ENCODE measurements around the gene PHF21B. TPM values are rescaled to one million over a fixed set of nuclear protein-coding genes. Genes with fewer than 3 reads are reported as not detected.

Gene PHF21B
- total and polyA plus RNA-seq, 2 donors (not counting 3 experiments of a cell fraction or from before 2014, with no cell fraction given), result not detected

DNA sequence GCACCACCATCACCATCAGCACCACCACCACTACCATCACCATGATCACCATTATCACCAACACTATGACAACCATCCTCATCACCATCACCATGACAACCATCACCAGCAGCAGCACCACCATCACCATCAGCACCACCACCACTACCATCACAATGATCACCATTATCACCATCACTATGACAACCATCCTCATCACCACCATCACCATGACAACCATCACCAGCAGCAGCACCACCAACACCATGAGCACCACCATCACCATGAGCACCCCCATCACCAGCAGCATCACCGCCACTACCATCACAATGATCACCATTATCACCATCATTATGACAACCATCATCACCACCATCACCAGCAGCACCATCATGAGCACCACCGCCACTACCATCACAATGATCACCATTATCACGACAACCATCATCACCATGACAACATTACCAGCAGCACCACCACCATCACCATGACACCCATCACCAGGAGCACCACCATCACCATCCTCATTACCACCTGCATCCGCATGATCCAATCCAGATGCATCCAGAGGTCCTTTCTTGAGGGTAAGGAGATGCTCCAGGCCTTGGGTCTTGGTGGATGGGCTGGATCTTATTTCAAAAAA lies 23.8 kb downstream of the PHF21B start:
- intact Hi-C loops (cut with micrococcal nuclease) (no loop called here), dilution Hi-C loops (cut with MboI; ENCODE audit: extremely low pct_ligation_motif_present, low sequenced_read_pairs) (no loop called here)
- CTCF ChIA-PET, result no interaction called here
- Histone ChIP-seq H3K27me3 (ENCODE audit: control insufficient read depth in 2 of 2, insufficient read depth in 2 of 2, low read length in 2 of 2) (no peaks in the 10 kb centered on the region), H3K4me3 (replicated peaks in 1 of 3; ENCODE audit: insufficient read depth in 1 of 3, low read depth in 1 of 3, low read length in 3 of 3) (no peak overlapping the region), H4K20me1 (replicated peaks; ENCODE audit: control insufficient read depth, extremely low read depth, insufficient read depth, low read length) (no peaks in the 10 kb centered on the region), H3K9ac (replicated peaks; ENCODE audit: extremely low read depth, insufficient read depth, low read length) (no peak overlapping the region), H3K9me1 (replicated peaks; ENCODE audit: control insufficient read depth, extremely low read depth, insufficient read depth, low read length) (no peaks in the 10 kb centered on the region), H3K36me3 (ENCODE audit: control insufficient read depth in 2 of 2, extremely low read depth in 1 of 2, insufficient read depth in 2 of 2, low read length in 2 of 2) (no peaks in the 10 kb centered on the region), H3K27ac (ENCODE audit: insufficient read depth, low read depth, low read length) (no peak overlapping the region), H3K4me2 (ENCODE audit: insufficient read depth, low read length) (no peak overlapping the region), H3K79me2 (ENCODE audit: control insufficient read depth, insufficient read depth, low read length) (no peaks in the 10 kb centered on the region), H3K4me1 (ENCODE audit: control insufficient read depth, extremely low read depth, insufficient read depth, low read length) (no peaks in the 10 kb centered on the region), H3K9me3 (replicated peaks; ENCODE audit: control insufficient read depth, insufficient read depth, low read length) (no peaks in the 10 kb centered on the region), H2AFZ (ENCODE audit: low read depth, low read length) (no peak overlapping the region)
- TF ChIP-seq, protein P1, sequence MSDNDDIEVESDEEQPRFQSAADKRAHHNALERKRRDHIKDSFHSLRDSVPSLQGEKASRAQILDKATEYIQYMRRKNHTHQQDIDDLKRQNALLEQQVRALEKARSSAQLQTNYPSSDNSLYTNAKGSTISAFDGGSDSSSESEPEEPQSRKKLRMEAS (IDR thresholded peaks at IDR 0.05; ENCODE audit: insufficient read depth, insufficient read length), result no peak
- TF ChIP-seq, protein P2, sequence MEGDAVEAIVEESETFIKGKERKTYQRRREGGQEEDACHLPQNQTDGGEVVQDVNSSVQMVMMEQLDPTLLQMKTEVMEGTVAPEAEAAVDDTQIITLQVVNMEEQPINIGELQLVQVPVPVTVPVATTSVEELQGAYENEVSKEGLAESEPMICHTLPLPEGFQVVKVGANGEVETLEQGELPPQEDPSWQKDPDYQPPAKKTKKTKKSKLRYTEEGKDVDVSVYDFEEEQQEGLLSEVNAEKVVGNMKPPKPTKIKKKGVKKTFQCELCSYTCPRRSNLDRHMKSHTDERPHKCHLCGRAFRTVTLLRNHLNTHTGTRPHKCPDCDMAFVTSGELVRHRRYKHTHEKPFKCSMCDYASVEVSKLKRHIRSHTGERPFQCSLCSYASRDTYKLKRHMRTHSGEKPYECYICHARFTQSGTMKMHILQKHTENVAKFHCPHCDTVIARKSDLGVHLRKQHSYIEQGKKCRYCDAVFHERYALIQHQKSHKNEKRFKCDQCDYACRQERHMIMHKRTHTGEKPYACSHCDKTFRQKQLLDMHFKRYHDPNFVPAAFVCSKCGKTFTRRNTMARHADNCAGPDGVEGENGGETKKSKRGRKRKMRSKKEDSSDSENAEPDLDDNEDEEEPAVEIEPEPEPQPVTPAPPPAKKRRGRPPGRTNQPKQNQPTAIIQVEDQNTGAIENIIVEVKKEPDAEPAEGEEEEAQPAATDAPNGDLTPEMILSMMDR (IDR thresholded peaks at IDR 0.05; ENCODE audit: extremely low read depth in 1 of 2, insufficient read depth in 1 of 2, low read depth in 1 of 2, low read length in 2 of 2), result no peak
- TF ChIP-seq GATA2 (IDR thresholded peaks at IDR 0.05; ENCODE audit: insufficient read depth, insufficient read length, low read depth, low read length) (no peak), POLR2AphosphoS5 (IDR thresholded peaks at IDR 0.05; ENCODE audit: insufficient read depth, low read depth, low read length) (no peak), MYC (IDR thresholded peaks at IDR 0.05; ENCODE audit: low read depth, low read length) (no peak), POLR2A (IDR thresholded peaks at IDR 0.05; ENCODE audit: low read depth, low read length) (no peak), EZH2 (IDR thresholded peaks at IDR 0.05; ENCODE audit: borderline replicate concordance, low read depth, low read length, severe bottlenecking) (no peak), FOS (IDR thresholded peaks at IDR 0.05; ENCODE audit: borderline replicate concordance, insufficient read depth, low read length) (no peak), JUN (IDR thresholded peaks at IDR 0.05; ENCODE audit: borderline replicate concordance, insufficient read depth, insufficient read length, low read depth) (no peak)
- no TSS peak for BruUV-seq (replicated peaks)
- no peak for FAIRE-seq
- POLR2A ChIA-PET, result no interaction called here
- DNase-seq (ENCODE audit: low read depth, low spot score), result no peak
